Ishikawa (cell line): ENCODE data around the gene GCNA.

Experiments
- CEBPB ChIP-seq: IDR thresholded peaks from 2 replicates; pipeline ENCODE4 v1.6.1; 2012
- CREB1 ChIP-seq: IDR thresholded peaks from 2 replicates; pipeline ENCODE4 v1.6.1; 2012; ENCODE audit warnings: low read depth
- EGR1 ChIP-seq: IDR thresholded peaks from 2 replicates; pipeline ENCODE4 v1.6.1; 2012
- EP300 ChIP-seq: IDR thresholded peaks from 2 replicates; pipeline ENCODE4 v1.6.1; 2012; ENCODE audit warnings: borderline replicate concordance
- NFIC ChIP-seq: IDR thresholded peaks from 2 replicates; pipeline ENCODE4 v1.6.1; 2012
- RAD21 ChIP-seq: IDR thresholded peaks from 2 replicates; pipeline ENCODE4 v1.6.1; 2012; ENCODE audit warnings: low read depth
- TAF1 ChIP-seq: IDR thresholded peaks from 2 replicates; pipeline ENCODE4 v1.6.1; 2012; ENCODE audit warnings: low read depth, mild to moderate bottlenecking
- TCF12 ChIP-seq: IDR thresholded peaks from 2 replicates; pipeline ENCODE4 v1.6.1; 2012; ENCODE audit warnings: low read depth
- YY1 ChIP-seq: IDR thresholded peaks from 2 replicates; pipeline ENCODE4 v1.6.1; 2012; ENCODE audit warnings: low read depth
- TF ChIP-seq, protein P1 (sequence below): IDR thresholded peaks from 2 replicates; pipeline ENCODE4 v1.6.1; 2012

DNA sequence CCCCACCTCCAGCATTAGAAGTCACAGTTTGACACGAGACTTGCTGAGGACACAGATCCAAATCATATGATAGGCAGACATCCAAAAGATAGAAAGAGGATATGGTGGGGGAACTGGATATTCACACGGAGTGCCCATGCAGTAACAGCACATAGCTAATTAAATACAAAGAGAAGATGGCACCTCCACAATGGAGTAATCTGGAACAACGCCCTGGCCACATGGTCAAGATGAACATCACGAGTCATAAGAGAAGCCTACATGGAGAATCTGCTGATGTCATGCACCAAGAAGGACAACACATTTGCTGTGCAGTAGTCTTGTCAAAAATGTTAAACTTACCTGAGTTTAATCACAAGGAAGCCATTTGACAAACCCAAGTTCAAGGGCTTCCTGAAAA, 79.0 kb downstream of the GCNA start:
- no peak for TF ChIP-seq TCF12
- TF ChIP-seq TAF1: no peak
- no peak for TF ChIP-seq CEBPB
- TF ChIP-seq YY1: no peak
- TF ChIP-seq NFIC: no peak
- TF ChIP-seq EP300: no peak
- TF ChIP-seq EGR1: no peak
- TF ChIP-seq, protein P1, sequence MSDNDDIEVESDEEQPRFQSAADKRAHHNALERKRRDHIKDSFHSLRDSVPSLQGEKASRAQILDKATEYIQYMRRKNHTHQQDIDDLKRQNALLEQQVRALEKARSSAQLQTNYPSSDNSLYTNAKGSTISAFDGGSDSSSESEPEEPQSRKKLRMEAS: no peak
- no peak for TF ChIP-seq CREB1
- TF ChIP-seq RAD21: no peak
